ENCODE measurements around the gene ACAP3. TPM values are rescaled to one million over a fixed set of nuclear protein-coding genes. Genes with fewer than 3 reads are reported as not detected.

Gene ACAP3
- total and polyA plus RNA-seq, 2 experiments from 2014 or later: 8.1 to 31.9 TPM

DNA sequence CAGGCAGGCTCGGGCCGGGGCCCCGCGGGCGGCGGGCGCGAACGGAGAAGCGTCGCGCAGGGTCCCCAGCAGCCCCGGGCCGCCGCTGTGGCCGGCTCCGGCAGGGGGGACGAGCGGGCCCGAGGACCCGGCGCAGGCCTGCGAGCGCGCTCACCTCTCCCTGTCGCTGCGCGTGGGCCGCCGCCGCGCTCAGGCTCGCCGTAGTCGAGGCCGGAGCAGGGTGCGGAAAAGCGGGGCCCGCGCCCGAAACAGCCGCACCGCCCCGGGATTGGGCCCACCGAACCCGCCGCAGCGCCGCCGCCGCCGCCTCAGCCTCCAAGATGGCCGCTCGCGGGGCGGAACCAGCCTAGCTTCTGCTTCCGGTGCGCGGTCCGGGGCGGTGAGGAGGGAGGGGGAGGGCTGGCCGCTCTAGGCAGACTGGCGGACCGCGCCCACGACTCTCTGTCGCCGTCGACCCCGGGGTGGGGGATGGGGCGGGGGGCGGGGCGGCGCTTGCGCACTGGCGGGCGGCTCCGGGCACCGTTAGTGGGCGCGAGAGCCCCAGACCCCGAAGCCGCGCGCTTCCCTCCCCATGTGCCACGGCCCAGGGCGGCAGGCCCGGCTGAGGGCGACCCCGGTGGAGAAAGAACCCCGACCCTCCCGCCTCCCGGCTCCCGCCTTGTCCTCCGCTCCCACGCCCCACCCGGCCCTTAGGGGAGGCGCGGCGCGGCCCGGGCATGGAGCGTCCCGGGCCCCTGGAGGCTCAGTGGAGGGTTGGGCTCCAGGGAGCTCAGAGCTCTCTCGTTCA, 34.0 kb downstream of the ACAP3 start, which contains the start of gene UBE2J2 (continued):
- peak; percentile 46; the same call in 1 of the 2 replicates for TF ChIP-seq CREB1 (CRISPR knock-in tag; IDR thresholded peaks at IDR 0.05; ENCODE audit: low read depth)
- no peak for TF ChIP-seq STAT1 (IDR thresholded peaks at IDR 0.05; ENCODE audit: unreplicated experiment)
- no peak for TF ChIP-seq JUNB (IDR thresholded peaks at IDR 0.05; ENCODE audit: unreplicated experiment)
- TF ChIP-seq ZNF114 (CRISPR knock-in tag; IDR thresholded peaks at IDR 0.05): no peak
- TF ChIP-seq NANOG (IDR thresholded peaks at IDR 0.05; ENCODE audit: borderline replicate concordance): no peak

DNA sequence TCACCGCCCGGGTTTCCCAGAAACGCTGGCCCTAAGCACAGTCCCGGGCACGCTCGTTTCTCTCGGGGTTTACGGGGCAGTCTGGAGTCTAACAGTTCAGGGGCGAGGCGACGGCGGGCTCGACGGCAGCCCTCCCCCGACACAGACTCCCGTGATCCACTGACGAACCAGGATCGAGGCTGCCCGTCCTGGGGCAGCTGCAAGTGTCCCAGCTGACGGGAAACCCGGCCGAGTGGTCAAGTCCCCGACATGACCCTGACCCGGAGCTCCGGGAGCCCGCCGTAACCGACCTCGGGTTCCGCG, 34.6 kb downstream of the ACAP3 start:
- peaks cover 25% of the 10 kb centered on the region for H3K4me1 Mint-ChIP-seq
- H3K4me3 Mint-ChIP-seq: peak overlapping the region; percentile 88
- peak overlapping the region; percentile 82 for H3K27ac Mint-ChIP-seq
- H3K79me2 ChIP-seq (replicated peaks; ENCODE audit: insufficient read depth): peaks cover 40% of the 10 kb centered on the region
- no peaks in the 10 kb centered on the region for H3K27me3 ChIP-seq (ENCODE audit: insufficient read depth)
- H3K4me2 ChIP-seq: peak overlapping the region; percentile 92
- H3K27me3 Mint-ChIP-seq (ENCODE audit: insufficient read depth, low read depth, poor library complexity): peaks cover 11% of the 10 kb centered on the region
- peaks cover 18% of the 10 kb centered on the region for H4K20me1 ChIP-seq (replicated peaks; ENCODE audit: insufficient read depth)
- H3K9me2 ChIP-seq (ENCODE audit: insufficient read depth): no peaks in the 10 kb centered on the region
- DNase-seq (ENCODE audit: low spot score) (no peak), ATAC-seq (no peak)
- H2AFZ ChIP-seq: no peak overlapping the region
- H3K36me3 ChIP-seq (ENCODE audit: insufficient read depth): no peaks in the 10 kb centered on the region
- no peak overlapping the region for H3K27ac ChIP-seq (ENCODE audit: low read depth)
- H3K36me3 Mint-ChIP-seq (ENCODE audit: low read depth): peaks cover 12% of the 10 kb centered on the region; the same call in 2 of the 3 replicates
- H3K4me1 ChIP-seq (ENCODE audit: insufficient read depth): no peaks in the 10 kb centered on the region; the same call in 1 of the 2 replicates
- TF ChIP-seq POLR2AphosphoS5 (IDR thresholded peaks at IDR 0.05; ENCODE audit: low read depth) (no peak), ZNF331 (CRISPR knock-in tag; IDR thresholded peaks at IDR 0.05; ENCODE audit: low read depth) (no peak), ZNF114 (CRISPR knock-in tag; IDR thresholded peaks at IDR 0.05) (no peak), NANOG (IDR thresholded peaks at IDR 0.05; ENCODE audit: borderline replicate concordance) (no peak), STAT1 (IDR thresholded peaks at IDR 0.05; ENCODE audit: unreplicated experiment) (no peak), CREB1 (CRISPR knock-in tag; IDR thresholded peaks at IDR 0.05; ENCODE audit: low read depth) (no peak), EZH2phosphoT487 (IDR thresholded peaks at IDR 0.05; ENCODE audit: unreplicated experiment) (no peak), JUNB (IDR thresholded peaks at IDR 0.05; ENCODE audit: unreplicated experiment) (no peak), EZH2 (IDR thresholded peaks at IDR 0.05; ENCODE audit: low read depth, unreplicated experiment) (no peak)
- TF ChIP-seq, protein P1, sequence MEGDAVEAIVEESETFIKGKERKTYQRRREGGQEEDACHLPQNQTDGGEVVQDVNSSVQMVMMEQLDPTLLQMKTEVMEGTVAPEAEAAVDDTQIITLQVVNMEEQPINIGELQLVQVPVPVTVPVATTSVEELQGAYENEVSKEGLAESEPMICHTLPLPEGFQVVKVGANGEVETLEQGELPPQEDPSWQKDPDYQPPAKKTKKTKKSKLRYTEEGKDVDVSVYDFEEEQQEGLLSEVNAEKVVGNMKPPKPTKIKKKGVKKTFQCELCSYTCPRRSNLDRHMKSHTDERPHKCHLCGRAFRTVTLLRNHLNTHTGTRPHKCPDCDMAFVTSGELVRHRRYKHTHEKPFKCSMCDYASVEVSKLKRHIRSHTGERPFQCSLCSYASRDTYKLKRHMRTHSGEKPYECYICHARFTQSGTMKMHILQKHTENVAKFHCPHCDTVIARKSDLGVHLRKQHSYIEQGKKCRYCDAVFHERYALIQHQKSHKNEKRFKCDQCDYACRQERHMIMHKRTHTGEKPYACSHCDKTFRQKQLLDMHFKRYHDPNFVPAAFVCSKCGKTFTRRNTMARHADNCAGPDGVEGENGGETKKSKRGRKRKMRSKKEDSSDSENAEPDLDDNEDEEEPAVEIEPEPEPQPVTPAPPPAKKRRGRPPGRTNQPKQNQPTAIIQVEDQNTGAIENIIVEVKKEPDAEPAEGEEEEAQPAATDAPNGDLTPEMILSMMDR (conservative IDR thresholded peaks at IDR 0.05; ENCODE audit: low read depth in 2 of 2): no peak
- TF ChIP-seq, protein P2, sequence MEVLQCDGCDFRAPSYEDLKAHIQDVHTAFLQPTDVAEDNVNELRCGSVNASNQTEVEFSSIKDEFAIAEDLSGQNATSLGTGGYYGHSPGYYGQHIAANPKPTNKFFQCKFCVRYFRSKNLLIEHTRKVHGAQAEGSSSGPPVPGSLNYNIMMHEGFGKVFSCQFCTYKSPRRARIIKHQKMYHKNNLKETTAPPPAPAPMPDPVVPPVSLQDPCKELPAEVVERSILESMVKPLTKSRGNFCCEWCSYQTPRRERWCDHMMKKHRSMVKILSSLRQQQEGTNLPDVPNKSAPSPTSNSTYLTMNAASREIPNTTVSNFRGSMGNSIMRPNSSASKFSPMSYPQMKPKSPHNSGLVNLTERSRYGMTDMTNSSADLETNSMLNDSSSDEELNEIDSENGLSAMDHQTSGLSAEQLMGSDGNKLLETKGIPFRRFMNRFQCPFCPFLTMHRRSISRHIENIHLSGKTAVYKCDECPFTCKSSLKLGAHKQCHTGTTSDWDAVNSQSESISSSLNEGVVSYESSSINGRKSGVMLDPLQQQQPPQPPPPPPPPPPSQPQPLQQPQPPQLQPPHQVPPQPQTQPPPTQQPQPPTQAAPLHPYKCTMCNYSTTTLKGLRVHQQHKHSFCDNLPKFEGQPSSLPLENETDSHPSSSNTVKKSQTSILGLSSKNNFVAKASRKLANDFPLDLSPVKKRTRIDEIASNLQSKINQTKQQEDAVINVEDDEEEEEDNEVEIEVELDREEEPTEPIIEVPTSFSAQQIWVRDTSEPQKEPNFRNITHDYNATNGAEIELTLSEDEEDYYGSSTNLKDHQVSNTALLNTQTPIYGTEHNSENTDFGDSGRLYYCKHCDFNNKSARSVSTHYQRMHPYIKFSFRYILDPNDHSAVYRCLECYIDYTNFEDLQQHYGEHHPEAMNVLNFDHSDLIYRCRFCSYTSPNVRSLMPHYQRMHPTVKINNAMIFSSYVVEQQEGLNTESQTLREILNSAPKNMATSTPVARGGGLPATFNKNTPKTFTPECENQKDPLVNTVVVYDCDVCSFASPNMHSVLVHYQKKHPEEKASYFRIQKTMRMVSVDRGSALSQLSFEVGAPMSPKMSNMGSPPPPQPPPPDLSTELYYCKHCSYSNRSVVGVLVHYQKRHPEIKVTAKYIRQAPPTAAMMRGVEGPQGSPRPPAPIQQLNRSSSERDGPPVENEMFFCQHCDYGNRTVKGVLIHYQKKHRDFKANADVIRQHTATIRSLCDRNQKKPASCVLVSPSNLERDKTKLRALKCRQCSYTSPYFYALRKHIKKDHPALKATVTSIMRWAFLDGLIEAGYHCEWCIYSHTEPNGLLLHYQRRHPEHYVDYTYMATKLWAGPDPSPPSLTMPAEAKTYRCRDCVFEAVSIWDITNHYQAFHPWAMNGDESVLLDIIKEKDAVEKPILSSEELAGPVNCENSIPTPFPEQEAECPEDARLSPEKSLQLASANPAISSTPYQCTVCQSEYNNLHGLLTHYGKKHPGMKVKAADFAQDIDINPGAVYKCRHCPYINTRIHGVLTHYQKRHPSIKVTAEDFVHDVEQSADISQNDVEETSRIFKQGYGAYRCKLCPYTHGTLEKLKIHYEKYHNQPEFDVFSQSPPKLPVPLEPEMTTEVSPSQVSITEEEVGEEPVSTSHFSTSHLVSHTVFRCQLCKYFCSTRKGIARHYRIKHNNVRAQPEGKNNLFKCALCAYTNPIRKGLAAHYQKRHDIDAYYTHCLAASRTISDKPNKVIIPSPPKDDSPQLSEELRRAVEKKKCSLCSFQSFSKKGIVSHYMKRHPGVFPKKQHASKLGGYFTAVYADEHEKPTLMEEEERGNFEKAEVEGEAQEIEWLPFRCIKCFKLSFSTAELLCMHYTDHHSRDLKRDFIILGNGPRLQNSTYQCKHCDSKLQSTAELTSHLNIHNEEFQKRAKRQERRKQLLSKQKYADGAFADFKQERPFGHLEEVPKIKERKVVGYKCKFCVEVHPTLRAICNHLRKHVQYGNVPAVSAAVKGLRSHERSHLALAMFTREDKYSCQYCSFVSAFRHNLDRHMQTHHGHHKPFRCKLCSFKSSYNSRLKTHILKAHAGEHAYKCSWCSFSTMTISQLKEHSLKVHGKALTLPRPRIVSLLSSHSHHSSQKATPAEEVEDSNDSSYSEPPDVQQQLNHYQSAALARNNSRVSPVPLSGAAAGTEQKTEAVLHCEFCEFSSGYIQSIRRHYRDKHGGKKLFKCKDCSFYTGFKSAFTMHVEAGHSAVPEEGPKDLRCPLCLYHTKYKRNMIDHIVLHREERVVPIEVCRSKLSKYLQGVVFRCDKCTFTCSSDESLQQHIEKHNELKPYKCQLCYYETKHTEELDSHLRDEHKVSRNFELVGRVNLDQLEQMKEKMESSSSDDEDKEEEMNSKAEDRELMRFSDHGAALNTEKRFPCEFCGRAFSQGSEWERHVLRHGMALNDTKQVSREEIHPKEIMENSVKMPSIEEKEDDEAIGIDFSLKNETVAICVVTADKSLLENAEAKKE (CRISPR knock-in tag; IDR thresholded peaks at IDR 0.05): no peak
- TF ChIP-seq, protein P3, sequence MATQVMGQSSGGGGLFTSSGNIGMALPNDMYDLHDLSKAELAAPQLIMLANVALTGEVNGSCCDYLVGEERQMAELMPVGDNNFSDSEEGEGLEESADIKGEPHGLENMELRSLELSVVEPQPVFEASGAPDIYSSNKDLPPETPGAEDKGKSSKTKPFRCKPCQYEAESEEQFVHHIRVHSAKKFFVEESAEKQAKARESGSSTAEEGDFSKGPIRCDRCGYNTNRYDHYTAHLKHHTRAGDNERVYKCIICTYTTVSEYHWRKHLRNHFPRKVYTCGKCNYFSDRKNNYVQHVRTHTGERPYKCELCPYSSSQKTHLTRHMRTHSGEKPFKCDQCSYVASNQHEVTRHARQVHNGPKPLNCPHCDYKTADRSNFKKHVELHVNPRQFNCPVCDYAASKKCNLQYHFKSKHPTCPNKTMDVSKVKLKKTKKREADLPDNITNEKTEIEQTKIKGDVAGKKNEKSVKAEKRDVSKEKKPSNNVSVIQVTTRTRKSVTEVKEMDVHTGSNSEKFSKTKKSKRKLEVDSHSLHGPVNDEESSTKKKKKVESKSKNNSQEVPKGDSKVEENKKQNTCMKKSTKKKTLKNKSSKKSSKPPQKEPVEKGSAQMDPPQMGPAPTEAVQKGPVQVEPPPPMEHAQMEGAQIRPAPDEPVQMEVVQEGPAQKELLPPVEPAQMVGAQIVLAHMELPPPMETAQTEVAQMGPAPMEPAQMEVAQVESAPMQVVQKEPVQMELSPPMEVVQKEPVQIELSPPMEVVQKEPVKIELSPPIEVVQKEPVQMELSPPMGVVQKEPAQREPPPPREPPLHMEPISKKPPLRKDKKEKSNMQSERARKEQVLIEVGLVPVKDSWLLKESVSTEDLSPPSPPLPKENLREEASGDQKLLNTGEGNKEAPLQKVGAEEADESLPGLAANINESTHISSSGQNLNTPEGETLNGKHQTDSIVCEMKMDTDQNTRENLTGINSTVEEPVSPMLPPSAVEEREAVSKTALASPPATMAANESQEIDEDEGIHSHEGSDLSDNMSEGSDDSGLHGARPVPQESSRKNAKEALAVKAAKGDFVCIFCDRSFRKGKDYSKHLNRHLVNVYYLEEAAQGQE (IDR thresholded peaks at IDR 0.05; ENCODE audit: unreplicated experiment): no peak
- H3F3A ChIP-seq (replicated peaks; ENCODE audit: low read depth): 0 out of 2 replicates have a peak, but pooled peaks cover 3% of the 10 kb centered on the region
- H3K4me3 ChIP-seq: peak overlapping the region; percentile 90
- peaks cover 3% of the 10 kb centered on the region; the same call in 1 of the 3 replicates for H3K9me3 Mint-ChIP-seq

Measured in GM23338 (cell line).